HCT116 (cell line): Measurements from ENCODE around the gene POLE3.

Experiments
- CEBPB ChIP-seq: IDR thresholded peaks from 2 replicates; pipeline ENCODE4 v1.6.1; 2012; ENCODE audit warnings: low read depth
- CTCF ChIP-seq, 3 experiments: fragments of 200-600 bp in 1 of 3; sonication (generic) in 1 of 3; IDR thresholded peaks in 2 of 3; conservative IDR thresholded peaks in 1 of 3; 2 replicates each; pipeline ENCODE4 v1.5.1; 2012 to 2017; ENCODE audit warnings: low read depth in 2 of 3, low read length in 2 of 3, antibody characterized with exemption in 1 of 3, borderline replicate concordance in 1 of 3, control low read depth in 1 of 3, mild to moderate bottlenecking in 1 of 3, mixed read lengths in 1 of 3, mixed run types in 1 of 3, moderate library complexity in 1 of 3; ENCODE audit not compliant: insufficient read depth in 1 of 3
- EGR1 ChIP-seq: IDR thresholded peaks from 2 replicates; pipeline ENCODE4 v1.6.1; 2012; ENCODE audit warnings: low read depth
- ELF1 ChIP-seq: IDR thresholded peaks from 2 replicates; pipeline ENCODE4 v1.6.1; 2012; ENCODE audit warnings: low read depth, borderline replicate concordance
- EZH2 ChIP-seq: fragments of 200-600 bp; sonication (generic); IDR thresholded peaks from 2 replicates; pipeline ENCODE4 v1.6.1; 2017; ENCODE audit warnings: antibody characterized with exemption, mixed run types
- EZH2phosphoT487 ChIP-seq: fragments of 200-600 bp; IDR thresholded peaks from 2 replicates; pipeline ENCODE4 v1.6.1; 2018; ENCODE audit warnings: antibody characterized with exemption, borderline replicate concordance
- JUND ChIP-seq: IDR thresholded peaks from 2 replicates; pipeline ENCODE4 v1.6.1; 2012
- MAX ChIP-seq: IDR thresholded peaks from 2 replicates; pipeline ENCODE4 v1.6.1; 2012
- POLR2A ChIP-seq: IDR thresholded peaks from 2 replicates; pipeline ENCODE4 v1.7.0; 2011; ENCODE audit warnings: borderline replicate concordance; ENCODE audit not compliant: insufficient read depth, insufficient read length; ENCODE audit errors: extremely low read depth
- POLR2AphosphoS5 ChIP-seq: IDR thresholded peaks from 2 replicates; pipeline ENCODE4 v1.6.1; 2011; ENCODE audit warnings: mild to moderate bottlenecking, low read depth, low read length, moderate library complexity
- REST ChIP-seq: IDR thresholded peaks from 2 replicates; pipeline ENCODE4 v1.6.1; 2012; ENCODE audit warnings: low read depth
- TCF7L2 ChIP-seq: IDR thresholded peaks from 2 replicates; pipeline ENCODE4 v1.7.0; 2011; ENCODE audit warnings: borderline replicate concordance, inconsistent platforms; ENCODE audit not compliant: insufficient read depth, insufficient read length; ENCODE audit errors: extremely low read depth
- YY1 ChIP-seq: IDR thresholded peaks from 2 replicates; pipeline ENCODE4 v1.6.1; 2011; ENCODE audit warnings: low read length, low read depth, moderate library complexity, mild to moderate bottlenecking; ENCODE audit not compliant: insufficient replicate concordance; ENCODE audit errors: extremely low read depth

- TF ChIP-seq POLR2AphosphoS5 (no peak), CEBPB (no peak), JUND (no peak), REST (no peak), CTCF (IDR thresholded peaks at IDR 0.05 in 2 of 3, conservative IDR thresholded peaks at IDR 0.05 in 1 of 3; ENCODE audit: borderline replicate concordance in 1 of 3, insufficient read depth in 1 of 3, low read depth in 2 of 3, low read length in 2 of 3) (no peak), MAX (no peak), TCF7L2 (no peak), POLR2A (no peak), YY1 (no peak), EZH2 (no peak), ELF1 (no peak), EZH2phosphoT487 (no peak), EGR1 (no peak)
Observed at GRCh38 chr9:113387560-113388230, 22.8 kb downstream of the POLE3 start.
